NCI-H82 (cell line): Measurements from ENCODE around the gene MAML2.

Experiments used
- DNase-seq: peaks from one replicate; lab custom pipeline; 2025; lab: John Stamatoyannopoulos, UW

The MAML2 gene

GRCh38 chr11:96342961-96343711 lies at the start of gene MAML2:
Gene MAML2 (minus strand): TSS chr11:96343195. CDS start chr11:96341895, 1,300 bp downstream.
- peak; percentile 95 for DNase-seq

GRCh38 chr11:96391698-96392307 lies 48.8 kb upstream of the MAML2 start:
- DNase-seq: peak; percentile 3

- no peak for DNase-seq
These were observed 47.4 kb upstream of the MAML2 start for GRCh38 chr11:96390488-96390792.

GRCh38 chr11:96389720-96390487 lies 46.9 kb upstream of the MAML2 start, which contains the start of the genes CCDC82 and JRKL:
Gene CCDC82 (minus strand): TSS chr11:96389912. CDS start chr11:96384747, 5,165 bp downstream.
Gene JRKL (plus strand): TSS chr11:96390013. CDS start chr11:96390650, 637 bp downstream.
- peak; percentile 96 for DNase-seq

- peak; percentile 78 for DNase-seq
These were observed 46.1 kb upstream of the MAML2 start for GRCh38 chr11:96388891-96389719.

- DNase-seq: no peak
These were observed 42.2 kb upstream of the MAML2 start for GRCh38 chr11:96385187-96385586.

GRCh38 chr11:96384156-96384555 lies 41.2 kb upstream of the MAML2 start:
- no peak for DNase-seq

- DNase-seq: no peak
These were observed 33.8 kb upstream of the MAML2 start for GRCh38 chr11:96376796-96377195.

- no peak for DNase-seq
These were observed 30.8 kb upstream of the MAML2 start for GRCh38 chr11:96373826-96374225.

GRCh38 chr11:96367342-96367741 lies 24.3 kb upstream of the MAML2 start:
- no peak for DNase-seq

- no peak for DNase-seq
These were observed 23.0 kb upstream of the MAML2 start for GRCh38 chr11:96366024-96366423.

- no peak for DNase-seq
These were observed 22.5 kb upstream of the MAML2 start for GRCh38 chr11:96365493-96365892.

- no peak for DNase-seq
These were observed 18.8 kb upstream of the MAML2 start for GRCh38 chr11:96361778-96362177.

GRCh38 chr11:96358321-96358720 lies 15.3 kb upstream of the MAML2 start:
- DNase-seq: no peak

GRCh38 chr11:96357794-96358193 lies 14.8 kb upstream of the MAML2 start:
- DNase-seq: no peak

- DNase-seq: no peak
These were observed 13.9 kb upstream of the MAML2 start for GRCh38 chr11:96356848-96357247.

- DNase-seq: peak; percentile 73
These were observed 708 bp downstream of the MAML2 start for GRCh38 chr11:96342014-96342960.

- peak; percentile 54 for DNase-seq
These were observed 1.6 kb downstream of the MAML2 start for GRCh38 chr11:96341211-96342013.

- no peak for DNase-seq
These were observed 2.5 kb downstream of the MAML2 start for GRCh38 chr11:96340555-96340885.
